HG03135 (cell line): ENCODE data around the gene FAHD1.
"Not testable (repeated sequence)": the region's sequence is repeated elsewhere in the genome, so short reads cannot be mapped to it uniquely, and the experiment has no call there.

Experiments used
- ATAC-seq: cut with Tn5 transposase; IDR thresholded peaks from one replicate; pipeline ENCODE4 v1.9.1; 2021; ENCODE audit warnings: mild to moderate bottlenecking, moderate library complexity; ENCODE audit not compliant: unreplicated experiment

FAHD1 gene

GRCh38 chr16:1834096-1834495 lies 7.1 kb downstream of the FAHD1 start:
- ATAC-seq = no peak

GRCh38 chr16:1839554-1839953 lies 12.5 kb downstream of the FAHD1 start:
- ATAC-seq = no peak

GRCh38 chr16:1845985-1846384 lies 19.0 kb downstream of the FAHD1 start:
- ATAC-seq = no peak

- no peak for ATAC-seq
Observed at GRCh38 chr16:1846416-1846815, 19.4 kb downstream of the FAHD1 start.

- ATAC-seq = no peak
Observed at GRCh38 chr16:1850981-1851380, 24.0 kb downstream of the FAHD1 start.

- no peak for ATAC-seq
Observed at GRCh38 chr16:1851793-1852192, 24.8 kb downstream of the FAHD1 start.

GRCh38 chr16:1857433-1858097 lies 30.6 kb downstream of the FAHD1 start:
- no peak for ATAC-seq

- ATAC-seq = no peak
Observed at GRCh38 chr16:1858189-1858865, 31.3 kb downstream of the FAHD1 start.

GRCh38 chr16:1859650-1860049 lies 32.6 kb downstream of the FAHD1 start:
- ATAC-seq = no peak

GRCh38 chr16:1861730-1862129 lies 34.7 kb downstream of the FAHD1 start:
- no peak for ATAC-seq

- no peak for ATAC-seq
Observed at GRCh38 chr16:1862394-1862793, 35.4 kb downstream of the FAHD1 start.

- ATAC-seq = no peak
Observed at GRCh38 chr16:1863681-1864460, 36.9 kb downstream of the FAHD1 start.

GRCh38 chr16:1865902-1866690 lies 39.1 kb downstream of the FAHD1 start:
- no peak for ATAC-seq

- ATAC-seq = no peak
Observed at GRCh38 chr16:1870365-1871082, 43.5 kb downstream of the FAHD1 start.

GRCh38 chr16:1871974-1872635 lies 45.1 kb downstream of the FAHD1 start, which contains the start of gene MEIOB:
Gene MEIOB (minus strand): TSS chr16:1872164. CDS start chr16:1868175, 3,989 bp downstream.
- no peak for ATAC-seq

GRCh38 chr16:1874854-1875253 lies 47.8 kb downstream of the FAHD1 start:
- no peak for ATAC-seq

- ATAC-seq = not testable (repeated sequence)
Observed at GRCh38 chr16:1876066-1876465, 49.1 kb downstream of the FAHD1 start.

- no peak for ATAC-seq
Observed at GRCh38 chr16:1876468-1876867, 49.5 kb downstream of the FAHD1 start.

GRCh38 chr16:1877089-1877488 lies 50.1 kb downstream of the FAHD1 start:
- no peak for ATAC-seq

- no peak for ATAC-seq
Observed at GRCh38 chr16:1877804-1878203, 50.8 kb downstream of the FAHD1 start.
